IPS-NIHi11 (cell line): ENCODE measurements around the gene EGFR.

Experiments
- DNase-seq: peaks from one replicate; pipeline ENCODE4 v3.0.0; 2012; ENCODE audit warnings: mixed read lengths, low spot score

Gene EGFR

GRCh38 chr7:55036950-55037736, 18.3 kb downstream of the EGFR start:
- no peak for DNase-seq

DNA sequence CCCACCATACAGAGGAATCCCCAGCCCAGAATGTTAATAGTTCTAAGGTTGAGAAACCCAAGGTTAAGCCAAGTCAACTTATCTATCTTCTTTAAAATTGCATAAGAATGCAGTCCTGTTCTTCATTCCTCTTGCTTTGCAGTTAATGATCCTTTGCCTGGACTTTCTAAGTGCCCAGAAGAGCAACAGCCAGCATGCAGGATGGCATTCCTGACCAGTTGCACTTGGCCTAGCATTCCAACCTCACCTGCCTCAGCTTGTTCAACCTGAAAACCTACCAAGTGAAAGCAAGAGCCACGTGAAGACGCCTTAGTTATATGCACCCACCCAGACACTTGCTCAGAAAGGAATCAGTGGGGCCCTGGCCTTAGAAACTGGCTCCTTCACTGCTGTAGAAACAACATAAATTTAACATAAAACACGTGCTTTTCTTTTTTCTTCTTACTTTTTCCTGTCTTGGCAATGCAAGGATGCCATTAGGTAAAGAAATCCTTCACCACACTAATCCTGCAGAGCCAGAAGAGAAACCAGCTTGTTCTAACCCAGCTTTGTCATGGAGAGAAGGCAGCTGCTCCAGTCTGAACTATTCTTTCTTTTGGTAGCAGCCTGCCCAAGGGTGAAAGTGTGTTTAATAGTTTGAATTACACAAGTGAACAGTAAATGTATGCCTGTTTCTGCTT, 25.0 kb downstream of the EGFR start:
- DNase-seq: no peak

DNA sequence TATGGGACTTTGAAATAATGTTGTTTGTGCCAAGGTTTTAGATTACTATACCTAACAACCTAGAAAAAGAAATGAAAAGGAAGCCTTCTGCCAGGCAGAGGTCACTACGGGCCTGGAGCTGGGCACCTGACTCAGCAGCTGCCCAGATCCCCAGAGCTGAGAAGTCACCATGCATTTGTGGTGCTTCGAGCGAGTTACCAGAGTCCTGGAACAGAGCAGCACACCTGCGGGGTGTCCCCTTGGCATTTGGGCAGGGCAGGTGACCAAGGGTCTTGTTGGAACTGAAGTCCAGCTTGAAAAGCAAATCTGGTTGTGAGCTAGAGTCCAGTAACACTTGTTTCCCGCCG, 25.5 kb downstream of the EGFR start:
- DNase-seq: no peak

DNA sequence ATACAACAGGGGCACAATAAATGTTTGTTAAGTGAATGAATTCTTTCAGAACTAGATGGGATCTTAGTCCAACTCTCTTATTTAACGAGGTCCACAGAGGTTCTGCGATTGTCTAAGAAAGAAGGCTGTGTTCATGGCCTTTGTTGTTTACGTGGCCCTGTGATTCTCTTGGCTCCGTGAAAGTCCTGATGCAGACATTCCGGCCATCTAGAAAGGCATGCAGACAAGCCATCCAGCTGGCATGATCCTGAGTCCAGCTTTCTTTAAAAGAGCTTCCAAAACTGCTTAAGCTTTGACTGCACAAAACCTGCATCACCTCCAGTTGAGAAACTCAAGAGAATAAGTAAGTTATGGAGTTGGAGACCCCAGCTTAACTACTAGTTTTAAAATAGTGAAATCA, 26.0 kb downstream of the EGFR start:
- DNase-seq: no peak

DNA sequence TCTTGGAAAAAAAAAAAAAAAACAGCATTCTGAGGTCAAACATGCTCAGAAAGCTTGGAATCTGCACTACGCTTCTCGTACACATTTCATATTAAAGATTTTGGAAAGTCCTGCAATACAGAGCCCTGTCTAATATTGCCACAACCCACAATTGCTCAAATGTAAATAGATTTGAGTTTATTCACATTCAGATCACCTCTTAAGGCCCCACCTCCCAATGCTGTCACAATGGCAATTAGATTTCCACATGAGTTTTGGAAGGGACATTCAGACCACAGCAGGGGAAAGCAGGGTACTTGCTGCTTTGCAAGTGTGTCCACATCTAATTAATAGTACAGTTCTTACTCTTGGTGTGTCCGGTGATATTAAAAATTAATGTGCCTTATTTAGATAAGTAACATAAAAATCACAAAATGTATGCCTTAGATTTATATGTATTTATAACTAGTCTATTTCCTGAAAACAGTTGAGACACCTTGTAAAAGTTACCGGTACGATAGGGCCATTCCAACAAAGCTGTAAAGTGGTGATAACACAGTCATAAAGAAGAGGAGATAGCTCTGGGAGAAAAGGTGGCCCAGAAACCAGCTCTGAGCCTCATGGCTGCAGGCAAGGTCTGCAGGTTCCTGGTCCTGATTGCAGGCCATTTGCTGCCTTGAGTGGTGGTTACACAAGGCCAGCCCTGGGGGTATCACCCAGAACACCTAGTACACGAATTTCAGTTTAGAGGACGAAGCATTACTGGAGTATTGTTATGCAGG, 27.9 kb downstream of the EGFR start:
- no peak for DNase-seq

DNA sequence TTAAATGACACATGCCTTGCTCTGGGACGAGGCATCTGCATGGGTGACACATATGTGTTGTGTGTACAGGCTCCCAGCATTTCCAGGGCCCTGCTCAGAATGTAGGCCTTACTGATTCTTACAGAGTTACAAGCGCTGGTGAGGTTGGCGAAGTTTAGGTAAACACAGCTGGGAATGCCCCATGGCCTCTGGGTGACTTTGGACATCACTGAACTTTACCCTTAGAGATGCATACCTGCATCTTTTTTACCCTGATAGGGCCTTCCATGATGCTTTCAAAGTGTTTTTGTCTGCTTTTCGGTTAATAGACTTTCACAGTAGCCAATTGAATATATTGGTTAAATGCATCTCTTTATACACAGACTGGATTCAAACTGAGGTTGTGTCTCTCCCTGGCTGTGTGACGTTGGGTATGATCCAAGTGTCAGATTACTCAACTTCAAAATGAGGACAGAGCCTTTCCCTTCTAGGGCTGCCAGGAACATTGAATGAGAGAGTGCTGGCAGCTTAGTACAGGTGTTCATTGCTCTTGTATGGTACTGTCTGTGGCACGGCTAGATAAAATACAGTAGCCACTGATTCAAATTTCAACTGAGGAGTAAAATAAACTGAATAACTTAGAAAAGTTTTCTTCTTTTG, 29.5 kb downstream of the EGFR start:
- no peak for DNase-seq

GRCh38 chr7:55050281-55050680, 31.5 kb downstream of the EGFR start:
- DNase-seq: no peak

DNA sequence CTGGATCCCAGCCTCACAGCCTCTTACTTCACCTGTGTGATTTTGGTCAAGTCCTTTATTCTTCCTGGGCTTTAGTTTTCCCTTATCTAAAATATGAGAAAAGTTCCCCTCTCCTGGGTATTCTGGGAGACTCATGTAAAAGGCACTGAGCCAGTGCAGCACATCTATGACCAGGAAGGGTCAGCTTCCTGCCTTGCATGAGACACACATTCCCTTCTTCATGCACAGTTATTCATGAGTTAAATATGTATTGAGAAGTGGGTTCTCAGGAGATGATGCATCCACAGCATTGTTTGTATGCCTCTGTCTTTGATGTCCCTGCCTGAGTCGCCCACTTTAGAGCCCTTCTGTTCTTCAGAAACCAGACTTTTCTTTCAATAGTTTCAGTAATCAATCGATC, 33.3 kb downstream of the EGFR start:
- DNase-seq: no peak

DNA sequence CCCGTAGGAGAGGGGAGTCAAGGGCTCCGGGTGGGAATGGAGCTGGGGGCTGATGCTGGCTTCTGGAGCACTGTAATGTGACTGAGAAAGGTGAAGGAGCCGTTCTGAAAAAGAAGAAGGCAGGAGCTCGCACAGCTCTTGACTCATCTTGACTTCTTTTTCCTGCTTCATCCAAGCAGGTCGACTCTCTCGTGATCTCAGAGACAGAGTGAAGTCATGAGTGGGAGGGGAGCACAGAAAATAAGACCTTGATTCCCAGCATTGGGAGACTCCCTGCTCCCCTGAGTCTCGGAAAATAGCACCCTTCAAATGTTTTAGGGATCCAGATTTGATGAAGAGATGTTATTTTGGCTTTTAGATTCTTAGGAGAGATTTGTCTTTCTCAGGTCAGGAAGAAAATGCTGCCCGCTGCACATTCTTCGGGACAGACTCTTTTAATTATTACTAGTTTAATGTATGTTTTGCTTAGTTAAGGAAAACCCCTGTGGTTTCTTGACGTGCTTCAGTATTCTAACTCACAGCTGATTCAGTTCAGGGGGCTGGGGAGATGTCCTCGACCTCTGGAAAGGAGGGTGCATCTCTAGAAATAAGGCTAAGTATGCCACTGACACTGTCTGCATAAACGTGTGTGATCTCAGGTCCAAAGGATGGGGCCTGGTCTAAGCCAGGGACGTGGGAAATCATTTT, 34.1 kb downstream of the EGFR start:
- DNase-seq: no peak

DNA sequence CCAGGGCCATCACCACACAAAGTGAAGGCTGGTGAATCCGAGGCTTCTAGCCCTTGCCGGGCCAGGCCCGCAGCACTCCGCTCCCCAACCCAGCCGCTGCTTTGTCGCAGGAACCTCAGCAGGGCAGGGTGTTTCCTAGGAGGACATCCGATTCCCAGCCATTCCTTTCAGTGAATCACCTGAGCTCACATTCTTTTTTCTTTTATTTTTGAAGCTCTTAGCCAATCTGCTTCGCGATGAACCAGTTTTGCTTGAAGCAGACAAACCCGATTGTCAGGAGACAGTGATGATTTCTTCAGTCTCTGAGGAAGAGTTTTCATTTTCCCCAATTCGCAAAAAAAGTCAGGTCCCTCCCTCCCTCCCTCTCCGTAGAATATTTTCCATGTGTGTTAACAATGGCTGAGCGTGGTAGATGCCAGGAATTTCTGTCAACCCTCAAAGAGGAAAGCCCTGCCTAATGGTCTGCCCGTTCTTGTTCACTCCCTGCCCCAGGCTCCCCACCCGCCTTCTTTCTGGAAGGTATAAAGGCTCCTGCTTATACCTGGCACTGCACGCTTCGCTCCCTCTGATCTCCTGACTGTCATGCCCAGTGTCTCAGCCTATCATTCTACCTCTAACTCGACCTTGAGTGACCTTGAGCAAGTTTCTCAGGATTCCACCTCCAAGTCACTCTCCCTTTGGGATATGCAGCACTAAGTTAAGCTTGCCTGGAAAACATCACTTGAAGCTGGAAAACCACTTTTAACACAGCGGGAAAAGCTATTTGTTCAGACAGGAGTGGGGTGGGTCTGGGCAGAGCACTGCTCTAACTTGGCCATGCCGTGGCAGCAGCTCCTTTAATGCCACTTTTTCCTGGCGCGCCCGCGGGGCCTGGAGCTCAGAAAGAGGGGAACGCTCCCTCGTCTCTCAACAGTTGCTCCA, 35.1 kb downstream of the EGFR start:
- DNase-seq: no peak

DNA sequence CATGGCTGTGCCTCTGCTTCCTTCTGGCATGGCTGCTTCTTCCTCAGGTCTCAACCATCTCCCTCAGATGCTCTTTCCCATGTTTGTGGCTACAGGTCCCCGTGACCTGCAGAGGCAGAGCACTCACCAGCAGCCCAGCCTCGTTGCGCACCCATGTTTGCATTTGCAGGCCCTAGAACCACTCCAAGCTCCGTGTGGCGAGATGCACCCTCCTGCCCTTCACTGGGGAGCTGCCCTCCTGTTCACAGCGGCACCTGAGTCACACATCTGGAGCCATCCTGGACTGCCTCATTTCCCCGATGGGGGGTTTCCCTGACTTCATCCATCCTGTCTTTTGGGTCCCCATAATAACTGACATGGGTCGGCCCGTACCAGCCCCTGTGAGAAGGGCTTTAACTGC, 35.9 kb downstream of the EGFR start:
- DNase-seq: no peak

DNA sequence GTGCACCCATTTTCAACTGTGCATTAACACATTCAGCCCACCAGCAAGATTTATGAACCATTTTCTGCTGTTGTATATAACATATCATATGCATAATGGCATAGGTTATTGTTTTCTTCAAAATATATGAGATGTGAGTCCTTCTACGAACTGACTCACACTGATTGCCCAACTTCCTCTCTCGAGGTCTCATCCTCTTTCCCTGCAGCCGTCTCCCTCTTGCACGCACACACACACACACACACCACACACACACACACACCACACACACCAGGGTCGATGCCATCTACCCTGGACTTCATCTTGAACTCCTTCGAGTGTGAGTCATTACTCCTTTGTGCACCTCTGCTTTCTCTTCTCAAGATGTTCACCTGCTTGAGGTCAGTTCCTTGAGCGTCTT, 36.7 kb downstream of the EGFR start:
- no peak for DNase-seq

DNA sequence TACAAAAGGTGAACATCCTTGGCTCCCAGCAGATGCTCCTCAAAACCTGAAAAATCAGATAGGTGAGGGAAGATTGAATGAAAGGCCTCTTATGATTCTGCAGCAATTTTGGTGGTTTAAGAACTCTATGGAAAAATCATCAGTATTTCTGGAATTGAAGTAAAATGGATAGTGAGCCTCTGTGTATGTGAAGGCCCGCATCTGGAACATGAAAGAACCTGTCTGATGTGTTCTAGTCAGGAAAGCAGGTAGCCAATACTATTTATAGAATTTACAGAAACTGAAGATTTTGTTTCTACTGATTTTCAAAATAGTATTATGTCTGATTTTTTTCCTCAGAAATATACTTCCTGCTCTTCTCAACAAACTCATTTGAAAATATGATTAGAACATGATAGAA, 37.3 kb downstream of the EGFR start:
- DNase-seq: no peak

DNA sequence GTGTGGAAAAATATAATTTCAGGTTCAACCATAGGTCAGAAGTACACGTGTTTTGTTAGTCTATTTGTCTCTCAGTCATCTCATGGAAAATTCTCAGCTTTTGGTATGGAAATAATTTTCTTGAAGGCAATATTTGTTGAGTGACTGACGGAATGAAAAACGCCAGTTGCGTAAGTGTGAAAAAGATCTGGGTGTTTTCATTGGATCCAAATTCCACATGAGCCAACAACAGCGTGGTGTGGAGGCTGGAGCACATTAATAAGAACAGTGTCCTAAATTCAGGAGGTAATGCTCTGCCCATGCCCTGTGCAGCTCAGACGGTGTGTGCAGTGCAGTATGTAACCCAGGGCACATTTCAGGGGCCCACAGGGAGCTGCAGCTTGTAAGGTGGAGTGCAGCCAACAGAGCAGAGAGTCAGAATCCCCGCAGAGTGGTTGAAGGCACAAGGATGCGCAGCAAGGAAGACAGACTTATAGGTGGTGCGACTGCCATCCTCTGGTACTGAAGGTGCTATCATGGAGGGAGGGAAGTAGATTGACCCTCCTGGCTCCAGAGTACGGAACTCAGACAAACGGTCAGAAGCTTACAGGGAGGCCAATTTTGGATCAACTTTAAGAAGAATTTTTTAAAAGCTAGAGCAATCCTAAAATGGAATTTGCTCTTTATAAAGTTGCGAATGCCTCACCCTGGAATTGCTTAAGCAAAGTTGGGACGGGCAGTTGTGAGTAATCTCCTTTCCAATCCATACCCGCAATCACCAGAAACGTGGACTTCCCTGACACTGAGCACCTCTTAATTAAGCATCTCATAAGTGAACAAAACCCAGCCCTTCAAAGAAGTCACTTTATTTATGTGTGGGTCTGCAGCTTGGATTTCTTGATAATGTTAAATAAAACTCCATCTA, 38.0 kb downstream of the EGFR start:
- no peak for DNase-seq

DNA sequence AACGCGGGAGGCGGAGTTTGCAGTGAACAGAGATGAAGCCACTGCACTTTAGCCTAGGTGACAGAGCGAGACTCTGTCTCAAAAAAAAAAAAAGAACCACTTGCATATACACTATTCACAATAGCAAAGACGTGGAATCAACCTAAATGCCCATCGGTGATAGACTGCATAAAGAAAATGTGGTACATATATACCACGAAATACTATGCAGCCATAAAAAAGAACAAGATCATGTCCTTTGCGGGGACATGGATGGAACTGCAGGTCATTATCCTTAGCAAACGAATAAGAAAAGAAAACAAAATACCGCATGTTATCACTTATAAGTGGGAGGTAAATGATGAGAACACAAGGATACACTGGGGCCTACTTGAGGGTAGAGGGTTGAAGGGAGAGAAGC, 39.5 kb downstream of the EGFR start:
- DNase-seq: no peak

DNA sequence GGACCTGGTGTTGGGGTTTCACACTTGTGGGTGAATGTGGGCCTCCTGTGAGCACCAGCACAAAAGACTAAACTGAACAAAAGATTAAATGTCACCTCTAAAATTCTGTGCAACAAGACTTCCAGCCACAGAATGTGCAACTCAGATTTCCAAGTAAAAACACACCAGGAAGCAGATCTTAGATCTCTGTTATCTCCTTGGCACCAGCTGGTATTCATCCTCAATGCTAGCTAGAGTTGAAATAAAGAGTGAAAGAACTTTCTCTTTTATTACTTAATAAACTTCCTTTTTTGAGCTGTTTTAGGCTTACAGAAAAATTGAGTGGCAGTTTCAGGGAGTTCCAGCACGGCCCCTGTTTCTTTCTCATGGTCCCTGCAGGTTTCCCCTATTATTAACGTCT, 40.2 kb downstream of the EGFR start:
- no peak for DNase-seq

- DNase-seq: no peak
These were observed 41.3 kb downstream of the EGFR start for GRCh38 chr7:55060085-55060484.

DNA sequence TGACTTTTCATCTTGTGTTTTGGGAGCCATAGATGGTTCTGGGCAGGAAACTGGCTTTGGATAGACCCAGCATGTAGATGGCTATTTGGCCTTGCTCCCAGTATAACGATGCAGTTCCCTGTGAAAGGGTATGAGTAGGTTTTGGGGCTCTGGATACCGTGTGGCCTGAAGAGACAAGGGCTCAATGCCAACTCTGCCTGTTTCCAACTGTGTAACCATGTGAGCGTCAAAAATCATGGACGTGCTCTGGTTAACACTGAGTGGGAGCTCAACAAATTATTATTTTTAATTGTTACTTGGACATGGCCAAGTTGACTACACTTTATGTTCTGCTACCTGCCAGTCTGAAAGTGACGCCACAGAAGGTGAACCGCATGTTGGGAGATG, 41.8 kb downstream of the EGFR start:
- no peak for DNase-seq

GRCh38 chr7:55061726-55062499, 43.1 kb downstream of the EGFR start:
- no peak for DNase-seq
